Activated CD8-positive, alpha-beta memory T cell treated with anti-CD3 and anti-CD28 coated beads for 48 hours (primary cell): ENCODE measurements around the gene POMT2.
A peak's percentile ranks its signal among the peaks of the same experiment; 100 is the strongest.
"Not testable (repeated sequence)": the region's sequence is repeated elsewhere in the genome, so short reads cannot be mapped to it uniquely, and the experiment has no call there.

ENCODE experiments used
- DNase-seq, 3 experiments: peaks; one replicate each; pipeline ENCODE4 v3.0.0-alpha.2; 2020; ENCODE audit warnings: low read depth in 2 of 3, low spot score in 2 of 3

POMT2 gene

DNA sequence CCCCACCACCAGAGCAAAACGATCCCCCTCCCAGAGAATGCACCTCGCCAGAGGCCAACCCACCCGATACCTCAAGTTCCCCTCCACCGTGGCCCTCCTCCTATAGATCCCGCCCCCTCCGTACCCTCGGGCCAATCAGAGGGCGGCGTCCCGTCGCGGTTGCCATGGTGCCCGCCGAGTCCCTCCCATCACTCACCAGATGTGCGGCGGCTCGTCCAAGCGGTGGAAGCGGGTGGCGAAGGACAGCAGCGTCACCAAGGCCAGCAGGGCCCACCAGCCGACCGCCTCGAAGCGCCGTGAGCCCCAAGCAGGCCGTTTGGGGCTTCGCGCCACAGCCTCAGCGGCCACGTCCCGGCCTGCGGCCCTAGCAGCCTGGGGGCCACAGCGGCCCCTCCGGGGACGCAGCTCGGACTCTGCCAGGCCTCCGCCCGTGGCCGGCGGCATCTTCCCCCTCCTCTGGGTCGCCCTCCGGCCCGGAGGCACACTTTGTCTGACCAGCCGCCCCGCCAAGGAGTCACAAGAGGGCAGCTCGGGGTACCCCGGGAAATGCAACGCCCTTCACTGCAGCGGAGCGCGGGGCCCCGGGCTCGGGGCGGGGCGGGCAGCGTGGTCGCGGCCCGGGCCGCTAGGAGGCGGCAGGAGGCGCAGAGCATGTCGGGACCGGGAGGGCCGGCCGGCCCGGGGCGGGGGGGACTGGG lies at the start of gene POMT2:
Gene POMT2 (minus strand): TSS at position 646 of the 698 bp plus-strand sequence. CDS start 202 bp downstream, at position 444.
- DNase-seq, result peak; percentile 78 to 86 (median 81)

DNA sequence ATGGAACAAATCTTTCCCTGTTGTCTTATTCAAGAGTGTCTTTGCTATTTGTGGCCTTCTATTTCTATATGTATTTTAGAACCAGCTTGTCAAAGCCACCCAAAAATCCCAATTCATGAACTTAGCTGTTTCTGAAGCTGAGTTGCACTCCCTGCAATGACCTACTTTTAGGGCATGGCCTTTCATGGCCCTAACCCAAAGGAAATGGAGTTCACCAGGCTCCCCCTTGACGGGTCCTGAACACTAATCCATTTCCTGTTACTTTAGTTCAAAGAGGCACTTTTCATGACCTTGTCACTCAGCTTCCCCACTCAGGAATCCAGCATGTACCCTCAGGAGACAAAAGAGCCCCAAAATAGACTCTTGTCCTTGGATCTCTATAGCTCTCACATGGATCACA lies 48.6 kb upstream of the POMT2 start:
- DNase-seq, result no peak

- DNase-seq, result no peak
Observed at GRCh38 chr14:77364146-77364545, 43.5 kb upstream of the POMT2 start.

DNA sequence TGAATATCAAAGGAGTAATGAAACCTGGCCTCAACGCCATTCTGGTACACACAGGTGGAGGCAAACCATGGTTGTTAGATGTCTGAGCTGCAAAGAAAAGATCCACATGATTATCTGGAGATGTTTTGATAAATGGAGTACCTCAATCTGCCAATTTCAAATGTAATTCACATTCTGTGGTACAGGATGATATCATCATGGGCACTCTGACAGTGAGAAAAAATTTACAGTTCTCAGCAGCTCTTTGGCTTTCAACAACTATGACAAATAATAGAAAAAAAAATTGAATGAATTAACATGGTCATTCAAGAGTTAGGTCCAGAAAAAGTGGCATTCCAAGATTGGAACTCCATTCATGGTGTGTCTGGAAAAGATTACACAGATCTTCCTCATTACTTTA lies 38.9 kb upstream of the POMT2 start:
- DNase-seq, result no peak

DNA sequence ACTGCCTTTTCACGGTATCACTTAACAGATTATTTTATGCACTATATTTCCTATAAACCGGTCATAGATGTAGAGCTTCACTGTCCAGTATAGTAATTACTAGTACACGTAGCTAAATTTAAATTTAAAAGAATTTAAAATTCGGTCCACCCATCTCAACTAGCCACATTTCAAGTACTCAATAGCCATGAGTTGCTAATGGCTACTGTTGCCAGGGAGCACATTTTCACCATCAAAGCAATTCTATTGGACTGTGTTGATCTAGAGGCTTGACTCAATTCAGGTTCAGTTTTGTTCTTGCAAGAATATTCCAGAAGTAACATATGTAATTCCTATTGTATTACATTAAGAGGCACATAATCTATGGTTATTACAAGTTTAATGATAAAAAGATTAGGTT lies 36.2 kb upstream of the POMT2 start:
- no peak for DNase-seq

GRCh38 chr14:77355811-77356210 lies 35.1 kb upstream of the POMT2 start:
- DNase-seq, result no peak

GRCh38 chr14:77353469-77354141 lies 32.9 kb upstream of the POMT2 start:
- no peak for DNase-seq

GRCh38 chr14:77347751-77348150 lies 27.1 kb upstream of the POMT2 start:
- DNase-seq, result no peak

GRCh38 chr14:77346495-77346894 lies 25.8 kb upstream of the POMT2 start:
- DNase-seq, result no peak

GRCh38 chr14:77344377-77344996 lies 23.8 kb upstream of the POMT2 start:
- DNase-seq, result no peak

GRCh38 chr14:77343662-77344061 lies 23.0 kb upstream of the POMT2 start:
- DNase-seq, result no peak

GRCh38 chr14:77342726-77343397 lies 22.2 kb upstream of the POMT2 start:
- DNase-seq, result no peak

- no peak for DNase-seq
Observed at GRCh38 chr14:77340389-77340788, 19.7 kb upstream of the POMT2 start.

GRCh38 chr14:77339407-77339806 lies 18.7 kb upstream of the POMT2 start:
- DNase-seq, result no peak

- no peak for DNase-seq
Observed at GRCh38 chr14:77338302-77338701, 17.6 kb upstream of the POMT2 start.

- no peak for DNase-seq
Observed at GRCh38 chr14:77337880-77338279, 17.2 kb upstream of the POMT2 start.

DNA sequence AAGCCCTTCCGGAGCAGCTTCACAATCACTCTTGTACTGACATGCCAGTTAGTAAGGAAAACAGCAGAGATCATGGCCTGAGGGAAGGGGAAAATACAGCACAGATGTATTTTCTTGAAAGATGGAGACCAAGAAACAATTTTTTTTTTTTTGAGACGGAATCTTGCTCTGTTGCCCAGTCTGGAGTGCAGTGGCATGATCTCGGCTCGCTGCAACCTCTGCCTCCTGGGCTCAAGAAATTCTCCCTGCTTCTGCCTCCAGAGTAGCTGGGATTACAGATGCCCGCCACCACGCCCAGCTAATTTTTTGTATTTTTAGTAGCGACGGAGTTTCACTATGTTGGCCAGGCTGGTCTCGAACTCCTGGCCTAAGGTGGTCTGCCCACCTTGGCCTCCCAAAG lies 16.6 kb upstream of the POMT2 start:
- DNase-seq, result not testable (repeated sequence)

DNA sequence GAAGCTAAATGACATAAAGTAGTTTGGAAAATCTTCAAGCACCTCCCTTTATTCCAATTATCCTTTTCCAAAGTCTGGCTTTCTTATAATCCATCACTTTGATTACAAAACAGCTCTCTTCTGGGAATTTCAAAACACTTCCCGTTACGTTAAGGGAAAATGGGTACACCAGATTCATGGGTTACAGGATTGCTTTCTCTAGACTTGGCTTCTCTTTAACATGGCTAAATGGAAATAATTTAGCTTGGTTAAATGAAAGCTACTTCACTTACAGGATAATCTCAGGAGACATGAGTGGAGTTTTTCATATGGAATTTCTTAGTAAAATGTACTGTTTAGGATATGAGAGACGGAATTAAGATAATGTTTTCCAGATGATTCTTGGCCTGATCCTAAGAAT lies 14.9 kb upstream of the POMT2 start:
- no peak for DNase-seq

- DNase-seq, result no peak
Observed at GRCh38 chr14:77329872-77330271, 9.2 kb upstream of the POMT2 start.

- DNase-seq, result no peak
Observed at GRCh38 chr14:77327111-77327510, 6.4 kb upstream of the POMT2 start.

DNA sequence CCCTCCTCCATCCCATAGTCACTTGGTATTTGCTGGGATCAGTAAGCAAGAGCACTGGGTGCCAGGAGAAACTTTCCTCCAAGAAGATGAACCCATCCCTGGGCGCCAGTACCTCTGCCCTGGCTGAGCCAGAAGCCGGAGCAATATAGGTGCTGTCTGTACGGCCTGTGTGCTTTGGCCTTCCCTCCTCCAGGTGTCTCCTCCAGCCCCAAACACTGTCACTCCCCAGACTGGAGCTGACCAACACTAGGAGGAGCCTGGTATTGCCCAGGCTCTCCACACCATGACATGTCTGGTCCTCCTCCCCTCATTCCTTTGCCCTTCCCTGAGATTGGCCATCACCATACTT lies 5.0 kb upstream of the POMT2 start:
- DNase-seq, result no peak
